Activated CD8-positive, alpha-beta T cell treated with anti-CD3 and anti-CD28 coated beads for 36 hours (primary cell): Measurements from ENCODE around the gene FHAD1. TPM values are rescaled to one million over a fixed set of nuclear protein-coding genes. Genes with fewer than 3 reads are reported as not detected.

Experiments used
- ATAC-seq: fragments of 200-7000 bp; cut with Tn5 transposase; one replicate; pipeline ENCODE4 v1.10.0; 2021; ENCODE audit warnings: mild to moderate bottlenecking, moderate library complexity
- CTCF ChIA-PET: fragments of 350-600 bp; sonication (Branson Sonifier 250); formaldehyde crosslinking; loops from one replicate; lab custom pipeline; 2021; ENCODE audit warnings: antibody characterized with exemption; lab: Charles Lee
- POLR2A ChIA-PET: fragments of 350-600 bp; sonication (Branson Sonifier 250); formaldehyde crosslinking; loops from one replicate; lab custom pipeline; 2021; ENCODE audit warnings: antibody characterized with exemption; lab: Charles Lee
- DNase-seq: peaks from one replicate; pipeline ENCODE4 v3.0.0-alpha.2; 2020
- H3K27ac Mint-ChIP-seq: one replicate; pipeline ENCODE4 v1.8.0; 2021; ENCODE audit warnings: mild to moderate bottlenecking, mixed read lengths
- H3K27me3 Mint-ChIP-seq: one replicate; pipeline ENCODE4 v1.8.0; 2021; ENCODE audit warnings: mixed read lengths
- H3K36me3 Mint-ChIP-seq: one replicate; pipeline ENCODE4 v1.8.0; 2021; ENCODE audit warnings: low read depth, mixed read lengths
- H3K4me1 Mint-ChIP-seq: one replicate; pipeline ENCODE4 v1.8.0; 2021; ENCODE audit warnings: low read depth, mixed read lengths
- H3K4me3 Mint-ChIP-seq: one replicate; pipeline ENCODE4 v1.8.0; 2021; ENCODE audit warnings: mild to moderate bottlenecking, moderate library complexity, mixed read lengths
- H3K9me3 Mint-ChIP-seq: one replicate; pipeline ENCODE4 v1.8.0; 2021; ENCODE audit warnings: mixed read lengths
- CTCF ChIP-seq: fragments of 200-600 bp; IDR thresholded peaks from one replicate; pipeline ENCODE4 v1.8.0; 2022; ENCODE audit warnings: antibody characterized with exemption, mild to moderate bottlenecking
- intact Hi-C: fragments of 100-400 bp; cut with micrococcal nuclease; formaldehyde crosslinking; loops from one replicate; pipeline ENCODE4 v1.10.0; 2022
- total RNA-seq, 2 experiments: library from RNA; stranded (reverse); gene quantifications; one replicate each; pipeline ENCODE4 v1.2.3, GENCODE V29; 2021

The FHAD1 gene
- total RNA-seq, 2 experiments from 2014 or later, result 0.07 to 0.16 TPM

GRCh38 chr1:15260418-15261154 lies 13.6 kb downstream of the FHAD1 start:
- DNase-seq (no peak), ATAC-seq (peak; percentile 14)
- TF ChIP-seq CTCF, result no peak
- Mint-ChIP-seq H3K27ac (peak overlapping the region; percentile 1), H3K27me3 (peaks cover 45% of the 10 kb centered on the region), H3K9me3 (peaks cover 7% of the 10 kb centered on the region), H3K4me3 (no peak overlapping the region), H3K4me1 (peaks cover 25% of the 10 kb centered on the region), H3K36me3 (no peaks in the 10 kb centered on the region)
- intact Hi-C loops, result no loop called here
- ChIA-PET CTCF (interaction anchor here (0.8 to 3.6 kb wide), 4 partner anchors 10 to 133 kb away, joined by 3 to 14 read pairs (median 8); no protein-coding TSS in a partner anchor), POLR2A (interaction anchor here (0.6 to 2.3 kb wide), 4 partner anchors 8 to 1324 kb away, joined by 3 to 8 read pairs (median 4); no protein-coding TSS in a partner anchor)

- Mint-ChIP-seq H3K9me3 (peaks cover 7% of the 10 kb centered on the region), H3K4me1 (peaks cover 25% of the 10 kb centered on the region), H3K27ac (no peak overlapping the region), H3K36me3 (no peaks in the 10 kb centered on the region), H3K4me3 (peak overlapping the region; percentile 29), H3K27me3 (peaks cover 44% of the 10 kb centered on the region)
- POLR2A ChIA-PET, result interaction anchor here (1.0 to 2.3 kb wide), 4 partner anchors 9 to 27 kb away, joined by 3 to 8 read pairs (median 4); no protein-coding TSS in a partner anchor
- intact Hi-C loops, result no loop called here
- no peak for TF ChIP-seq CTCF
- DNase-seq (peak; percentile 73), ATAC-seq (peak; percentile 93)
- CTCF ChIA-PET, result interaction anchor here (0.8 to 3.6 kb wide), 5 partner anchors 11 to 133 kb away, joined by 3 to 14 read pairs (median 3); no protein-coding TSS in a partner anchor
Observed at GRCh38 chr1:15261155-15262002, 14.4 kb downstream of the FHAD1 start.

GRCh38 chr1:15262003-15262377 lies 15.0 kb downstream of the FHAD1 start:
- intact Hi-C loops, result no loop called here

GRCh38 chr1:15262706-15263105 lies 15.7 kb downstream of the FHAD1 start:
- ChIA-PET CTCF (interaction anchor here (3.4 to 3.6 kb wide), 2 partner anchors 9 to 135 kb away, joined by 12 to 14 read pairs; no protein-coding TSS in a partner anchor), POLR2A (no interaction called here)
- Mint-ChIP-seq H3K4me3 (no peak overlapping the region), H3K27ac (no peak overlapping the region), H3K27me3 (peaks cover 42% of the 10 kb centered on the region), H3K4me1 (peaks cover 25% of the 10 kb centered on the region), H3K9me3 (peaks cover 7% of the 10 kb centered on the region), H3K36me3 (no peaks in the 10 kb centered on the region)
- no peak for TF ChIP-seq CTCF
- intact Hi-C loops, result no loop called here
- no peak for ATAC-seq
- DNase-seq, result no peak

More at GRCh38 chr1:15262003-15262377, 15.0 kb downstream of the FHAD1 start:
- peaks cover 46% of the 10 kb centered on the region for H3K27me3 Mint-ChIP-seq
- no peak for ATAC-seq
- H3K4me3 Mint-ChIP-seq, result no peak overlapping the region
- peaks cover 25% of the 10 kb centered on the region for H3K4me1 Mint-ChIP-seq
- no peak for DNase-seq
- no peak overlapping the region for H3K27ac Mint-ChIP-seq
- H3K36me3 Mint-ChIP-seq, result no peaks in the 10 kb centered on the region
- H3K9me3 Mint-ChIP-seq, result peaks cover 7% of the 10 kb centered on the region
- POLR2A ChIA-PET, result interaction anchor here (1.3 to 2.3 kb wide), 3 partner anchors 14 to 26 kb away, joined by 4 to 8 read pairs (median 4); no protein-coding TSS in a partner anchor
- TF ChIP-seq CTCF, result no peak
- CTCF ChIA-PET, result interaction anchor here (0.8 to 3.6 kb wide), 3 partner anchors 10 to 134 kb away, joined by 3 to 14 read pairs (median 12); no protein-coding TSS in a partner anchor
